ENCODE data around the gene VCAM1.

The VCAM1 gene

GRCh38 chr1:100724281-100724680, 4.7 kb downstream of the VCAM1 start:
- DNase-seq (ENCODE audit: low read depth, low spot score): no peak

GRCh38 chr1:100730130-100730529, 10.6 kb downstream of the VCAM1 start:
- DNase-seq (ENCODE audit: low read depth, low spot score): no peak

GRCh38 chr1:100731309-100731708, 11.8 kb downstream of the VCAM1 start:
- no peak for DNase-seq (ENCODE audit: low read depth, low spot score)

GRCh38 chr1:100731758-100732157, 12.2 kb downstream of the VCAM1 start:
- DNase-seq (ENCODE audit: low read depth, low spot score): no peak

- DNase-seq (ENCODE audit: low read depth, low spot score): no peak
These were observed 15.1 kb downstream of the VCAM1 start for GRCh38 chr1:100734676-100735075.

GRCh38 chr1:100735244-100735643, 15.7 kb downstream of the VCAM1 start:
- no peak for DNase-seq (ENCODE audit: low read depth, low spot score)

- DNase-seq (ENCODE audit: low read depth, low spot score): no peak
These were observed 16.8 kb downstream of the VCAM1 start for GRCh38 chr1:100736324-100736723.

- no peak for DNase-seq (ENCODE audit: low read depth, low spot score)
These were observed 17.2 kb downstream of the VCAM1 start for GRCh38 chr1:100736746-100737145.

GRCh38 chr1:100746542-100746932, 27.0 kb downstream of the VCAM1 start:
- no peak for DNase-seq (ENCODE audit: low read depth, low spot score)

GRCh38 chr1:100747771-100748170, 28.2 kb downstream of the VCAM1 start:
- DNase-seq (ENCODE audit: low read depth, low spot score): no peak

GRCh38 chr1:100750005-100750885, 30.7 kb downstream of the VCAM1 start:
- DNase-seq (ENCODE audit: low read depth, low spot score): no peak

- no peak for DNase-seq (ENCODE audit: low read depth, low spot score)
These were observed 33.2 kb downstream of the VCAM1 start for GRCh38 chr1:100752791-100753190.

- DNase-seq (ENCODE audit: low read depth, low spot score): no peak
These were observed 38.4 kb downstream of the VCAM1 start for GRCh38 chr1:100757946-100758345.

GRCh38 chr1:100759188-100759587, 39.6 kb downstream of the VCAM1 start:
- DNase-seq (ENCODE audit: low read depth, low spot score): no peak

- DNase-seq (ENCODE audit: low read depth, low spot score): no peak
These were observed 41.0 kb downstream of the VCAM1 start for GRCh38 chr1:100760511-100760910.

- no peak for DNase-seq (ENCODE audit: low read depth, low spot score)
These were observed 42.9 kb downstream of the VCAM1 start for GRCh38 chr1:100762461-100762860.

GRCh38 chr1:100767176-100767890, 47.8 kb downstream of the VCAM1 start:
- DNase-seq (ENCODE audit: low read depth, low spot score): no peak

- no peak for DNase-seq (ENCODE audit: low read depth, low spot score)
These were observed 49.8 kb downstream of the VCAM1 start for GRCh38 chr1:100769323-100769722.

- DNase-seq (ENCODE audit: low read depth, low spot score): no peak
These were observed 50.5 kb downstream of the VCAM1 start for GRCh38 chr1:100769906-100770646.

GRCh38 chr1:100773444-100773843, 53.9 kb downstream of the VCAM1 start:
- no peak for DNase-seq (ENCODE audit: low read depth, low spot score)

GRCh38 chr1:100774370-100774769, 54.8 kb downstream of the VCAM1 start:
- DNase-seq (ENCODE audit: low read depth, low spot score): no peak

- no peak for DNase-seq (ENCODE audit: low read depth, low spot score)
These were observed 55.9 kb downstream of the VCAM1 start for GRCh38 chr1:100775483-100775882.
